GM23248 (cell line): ENCODE data around the gene SH3TC2.

ENCODE experiments used
- EZH2 ChIP-seq: fragments of 200-600 bp; sonication (generic); IDR thresholded peaks from 2 replicates; pipeline ENCODE4 v1.6.1; 2018; ENCODE audit warnings: antibody characterized with exemption, mild to moderate bottlenecking; ENCODE audit not compliant: insufficient read depth, poor library complexity, severe bottlenecking
- EZH2phosphoT487 ChIP-seq: fragments of 200-600 bp; sonication (generic); IDR thresholded peaks from 2 replicates; pipeline ENCODE4 v1.6.1; 2018; ENCODE audit warnings: antibody characterized with exemption, moderate library complexity, mild to moderate bottlenecking, low read depth; ENCODE audit not compliant: insufficient read depth

DNA sequence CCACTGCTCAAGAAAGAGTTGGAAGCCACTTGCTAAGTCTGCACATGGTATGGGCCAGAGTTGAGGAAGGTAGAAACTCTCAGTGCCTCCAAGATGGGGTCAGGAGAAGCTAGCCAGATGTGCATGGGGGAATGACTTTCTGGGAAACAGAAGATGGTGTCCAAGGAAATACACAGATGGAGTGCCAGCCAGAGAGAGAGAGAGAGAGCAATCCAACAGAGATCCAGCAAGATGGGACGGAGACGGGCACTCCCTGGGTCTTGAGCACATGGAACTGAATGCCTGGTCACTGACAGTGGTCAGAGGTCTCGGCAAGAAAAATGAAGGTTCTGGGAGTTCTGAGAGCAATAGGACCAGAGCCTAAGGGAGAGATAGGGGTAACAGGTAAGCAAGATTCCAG lies 82.1 kb downstream of the SH3TC2 start:
- no peak for TF ChIP-seq EZH2
- no peak for TF ChIP-seq EZH2phosphoT487
